ENCODE data around the gene PARD3B.

The PARD3B gene

GRCh38 chr2:204591225-204591624 lies 46.0 kb downstream of the PARD3B start:
- Histone ChIP-seq H3K4me2 (ENCODE audit: low read length) (no peak overlapping the region), H3K27ac (ENCODE audit: low read depth, low read length) (no peak overlapping the region), H3K9me2 (replicated peaks; ENCODE audit: control insufficient read depth, low read length) (no peaks in the 10 kb centered on the region), H3K4me3 (ENCODE audit: low read length) (no peak overlapping the region), H3K4me1 (ENCODE audit: control insufficient read depth, low read length) (no peaks in the 10 kb centered on the region), H3K79me2 (ENCODE audit: control insufficient read depth, low read length) (no peaks in the 10 kb centered on the region), H3K27me3 (ENCODE audit: control insufficient read depth, low read length) (no peaks in the 10 kb centered on the region), H3K36me3 (ENCODE audit: control insufficient read depth, low read length) (no peaks in the 10 kb centered on the region), H4K20me1 (ENCODE audit: control insufficient read depth, insufficient read depth, low read depth, low read length) (no peaks in the 10 kb centered on the region), H3K9me3 (ENCODE audit: control insufficient read depth, insufficient read depth, low read length) (no peaks in the 10 kb centered on the region), H3F3A (ENCODE audit: control insufficient read depth, insufficient read depth) (no peaks in the 10 kb centered on the region)
- no peak for TF ChIP-seq CTCF (IDR thresholded peaks at IDR 0.05; ENCODE audit: low read depth, low read length, poor library complexity, severe bottlenecking)
- TF ChIP-seq EZH2phosphoT487 (IDR thresholded peaks at IDR 0.05; ENCODE audit: borderline replicate concordance, low read length): no peak

GRCh38 chr2:204604061-204604460 lies 58.8 kb downstream of the PARD3B start:
- Histone ChIP-seq H3K79me2 (ENCODE audit: control insufficient read depth, low read length) (no peaks in the 10 kb centered on the region), H3K9me2 (replicated peaks; ENCODE audit: control insufficient read depth, low read length) (no peaks in the 10 kb centered on the region), H3K9me3 (ENCODE audit: control insufficient read depth, insufficient read depth, low read length) (no peaks in the 10 kb centered on the region), H3F3A (ENCODE audit: control insufficient read depth, insufficient read depth) (no peaks in the 10 kb centered on the region), H3K4me1 (ENCODE audit: control insufficient read depth, low read length) (no peaks in the 10 kb centered on the region), H3K4me2 (ENCODE audit: low read length) (no peak overlapping the region), H3K36me3 (ENCODE audit: control insufficient read depth, low read length) (no peaks in the 10 kb centered on the region), H4K20me1 (ENCODE audit: control insufficient read depth, insufficient read depth, low read depth, low read length) (no peaks in the 10 kb centered on the region), H3K27me3 (ENCODE audit: control insufficient read depth, low read length) (no peaks in the 10 kb centered on the region), H3K4me3 (ENCODE audit: low read length) (no peak overlapping the region), H3K27ac (ENCODE audit: low read depth, low read length) (no peak overlapping the region)
- no peak for TF ChIP-seq CTCF (IDR thresholded peaks at IDR 0.05; ENCODE audit: low read depth, low read length, poor library complexity, severe bottlenecking)
- TF ChIP-seq EZH2phosphoT487 (IDR thresholded peaks at IDR 0.05; ENCODE audit: borderline replicate concordance, low read length): no peak

- Histone ChIP-seq H3K4me2 (ENCODE audit: low read length) (no peak overlapping the region), H3K27ac (ENCODE audit: low read depth, low read length) (no peak overlapping the region), H3F3A (ENCODE audit: control insufficient read depth, insufficient read depth) (no peaks in the 10 kb centered on the region), H3K9me3 (ENCODE audit: control insufficient read depth, insufficient read depth, low read length) (no peaks in the 10 kb centered on the region), H3K36me3 (ENCODE audit: control insufficient read depth, low read length) (no peaks in the 10 kb centered on the region), H3K27me3 (ENCODE audit: control insufficient read depth, low read length) (no peaks in the 10 kb centered on the region), H3K79me2 (ENCODE audit: control insufficient read depth, low read length) (no peaks in the 10 kb centered on the region), H3K4me3 (ENCODE audit: low read length) (no peak overlapping the region), H3K9me2 (replicated peaks; ENCODE audit: control insufficient read depth, low read length) (no peaks in the 10 kb centered on the region), H4K20me1 (ENCODE audit: control insufficient read depth, insufficient read depth, low read depth, low read length) (no peaks in the 10 kb centered on the region), H3K4me1 (ENCODE audit: control insufficient read depth, low read length) (no peaks in the 10 kb centered on the region)
- TF ChIP-seq CTCF (IDR thresholded peaks at IDR 0.05; ENCODE audit: low read depth, low read length, poor library complexity, severe bottlenecking) (no peak), EZH2phosphoT487 (IDR thresholded peaks at IDR 0.05; ENCODE audit: borderline replicate concordance, low read length) (no peak)
These were observed 63.1 kb downstream of the PARD3B start for GRCh38 chr2:204608237-204608939.
